Left renal pelvis (tissue), 4 donors: ENCODE measurements around the gene EGFL8. TPM values are rescaled to one million over a fixed set of nuclear protein-coding genes. Genes with fewer than 3 reads are reported as not detected.
"Not testable (repeated sequence)": the region's sequence is repeated elsewhere in the genome, so short reads cannot be mapped to it uniquely, and the experiment has no call there.

Source experiments
- DNase-seq, 4 donors: peaks; one replicate each; pipeline ENCODE4 v3.0.0-alpha.2; 2013; ENCODE audit warnings: low read depth in 4 of 4, low spot score in 3 of 4
- polyA plus RNA-seq, 4 donors: library from polyadenylated mRNA; unstranded; fragments of 120-200 nt; gene quantifications; one replicate each; pipeline ENCODE4 v1.2.1, GENCODE V29; 2013; ENCODE audit not compliant: insufficient read length in 4 of 4

The EGFL8 gene
- polyA plus RNA-seq, 4 donors: 21.2 to 45.5 (median 26.6) TPM

- not testable (repeated sequence) for DNase-seq
These were observed 28.7 kb downstream of the EGFL8 start for GRCh38 chr6:32193096-32193495.

GRCh38 chr6:32194388-32194787 lies 30.0 kb downstream of the EGFL8 start:
- no peak for DNase-seq

- no peak for DNase-seq
These were observed 30.6 kb downstream of the EGFL8 start for GRCh38 chr6:32194825-32195651.

GRCh38 chr6:32195652-32195901 lies 31.2 kb downstream of the EGFL8 start:
- peak; percentile 99 for DNase-seq

GRCh38 chr6:32195902-32196681 lies 31.7 kb downstream of the EGFL8 start:
- DNase-seq: peak; percentile 83 to 88 (median 86)

- no peak for DNase-seq
These were observed 32.6 kb downstream of the EGFL8 start for GRCh38 chr6:32196682-32197616.

- DNase-seq: no peak
These were observed 33.9 kb downstream of the EGFL8 start for GRCh38 chr6:32198345-32198696.

- no peak for DNase-seq
These were observed 34.5 kb downstream of the EGFL8 start for GRCh38 chr6:32198866-32199265.

GRCh38 chr6:32200711-32201475 lies 36.5 kb downstream of the EGFL8 start:
- DNase-seq: no peak

GRCh38 chr6:32202186-32202585 lies 37.8 kb downstream of the EGFL8 start:
- DNase-seq: no peak

GRCh38 chr6:32203426-32204267 lies 39.3 kb downstream of the EGFL8 start:
- no peak for DNase-seq

GRCh38 chr6:32204268-32204715 lies 39.9 kb downstream of the EGFL8 start:
- DNase-seq: no peak

- DNase-seq: no peak
These were observed 44.6 kb downstream of the EGFL8 start for GRCh38 chr6:32208996-32209395.

GRCh38 chr6:32210191-32210601 lies 45.8 kb downstream of the EGFL8 start:
- no peak for DNase-seq

- DNase-seq: not testable (repeated sequence)
These were observed 47.0 kb downstream of the EGFL8 start for GRCh38 chr6:32211432-32211831.

GRCh38 chr6:32212076-32212760 lies 47.8 kb downstream of the EGFL8 start:
- DNase-seq: no peak

GRCh38 chr6:32213649-32214048 lies 49.3 kb downstream of the EGFL8 start:
- DNase-seq: no peak

- no peak for DNase-seq
These were observed 49.7 kb downstream of the EGFL8 start for GRCh38 chr6:32214126-32214525.

GRCh38 chr6:32215617-32216016 lies 51.2 kb downstream of the EGFL8 start:
- no peak for DNase-seq
